Measurements from ENCODE around the gene NFATC2IP. TPM values are rescaled to one million over a fixed set of nuclear protein-coding genes. Genes with fewer than 3 reads are reported as not detected.

The NFATC2IP gene
- total and polyA plus RNA-seq, 9 of the 15 experiments (the other 6 are each of a cell fraction or from before 2014, with no cell fraction given): 15.6 to 106 (median 46.9) TPM

DNA sequence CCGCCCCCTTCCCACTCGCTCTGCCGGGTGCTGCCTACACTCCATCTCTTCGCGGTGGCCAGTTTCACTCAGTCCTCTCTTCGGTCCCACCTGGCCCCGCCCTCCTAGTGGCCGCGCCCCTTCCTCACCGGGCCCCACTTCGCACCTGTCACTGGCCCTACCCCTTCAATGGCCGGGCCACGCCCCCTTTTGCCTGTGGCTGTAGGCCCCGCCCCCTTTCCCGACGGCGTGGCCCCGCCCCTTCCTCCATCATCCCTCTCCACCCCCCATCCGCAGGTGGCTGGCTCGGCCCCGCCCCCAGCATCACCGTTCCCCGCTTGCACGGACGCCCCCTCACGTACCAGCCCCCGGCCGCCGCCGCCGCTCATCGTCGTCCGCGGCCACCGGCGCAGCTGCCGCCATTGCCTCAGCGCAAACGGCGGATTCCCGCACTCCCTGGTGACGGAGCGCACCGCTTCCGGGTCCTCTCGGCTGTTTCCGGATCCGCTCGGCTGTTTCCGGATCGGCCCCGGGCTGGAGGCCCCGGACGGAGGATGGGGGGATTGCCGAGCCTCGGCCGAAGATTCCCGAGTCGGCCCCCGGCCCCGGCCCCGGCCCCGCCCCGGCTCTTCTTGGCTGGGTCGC is 25.9 kb upstream of the NFATC2IP start, which contains the start of gene RABEP2 (continued):
- TF ChIP-seq, protein P1, sequence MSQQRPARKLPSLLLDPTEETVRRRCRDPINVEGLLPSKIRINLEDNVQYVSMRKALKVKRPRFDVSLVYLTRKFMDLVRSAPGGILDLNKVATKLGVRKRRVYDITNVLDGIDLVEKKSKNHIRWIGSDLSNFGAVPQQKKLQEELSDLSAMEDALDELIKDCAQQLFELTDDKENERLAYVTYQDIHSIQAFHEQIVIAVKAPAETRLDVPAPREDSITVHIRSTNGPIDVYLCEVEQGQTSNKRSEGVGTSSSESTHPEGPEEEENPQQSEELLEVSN (IDR thresholded peaks at IDR 0.05; ENCODE audit: borderline replicate concordance in 1 of 2, extremely low read depth in 1 of 2, insufficient read depth in 1 of 2, insufficient read length in 1 of 2, low read depth in 1 of 2, low read length in 1 of 2, poor library complexity in 1 of 2, severe bottlenecking in 1 of 2): peak; percentile 13 to 25
- TF ChIP-seq, protein P2, sequence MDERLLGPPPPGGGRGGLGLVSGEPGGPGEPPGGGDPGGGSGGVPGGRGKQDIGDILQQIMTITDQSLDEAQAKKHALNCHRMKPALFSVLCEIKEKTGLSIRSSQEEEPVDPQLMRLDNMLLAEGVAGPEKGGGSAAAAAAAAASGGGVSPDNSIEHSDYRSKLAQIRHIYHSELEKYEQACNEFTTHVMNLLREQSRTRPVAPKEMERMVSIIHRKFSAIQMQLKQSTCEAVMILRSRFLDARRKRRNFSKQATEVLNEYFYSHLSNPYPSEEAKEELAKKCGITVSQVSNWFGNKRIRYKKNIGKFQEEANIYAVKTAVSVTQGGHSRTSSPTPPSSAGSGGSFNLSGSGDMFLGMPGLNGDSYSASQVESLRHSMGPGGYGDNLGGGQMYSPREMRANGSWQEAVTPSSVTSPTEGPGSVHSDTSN (CRISPR knock-in tag; IDR thresholded peaks at IDR 0.05; ENCODE audit: low read depth): no peak
- TF ChIP-seq, protein P2 (tag; conservative IDR thresholded peaks at IDR 0.05; ENCODE audit: low read depth): no peak
- TF ChIP-seq MXI1 (IDR thresholded peaks at IDR 0.05; ENCODE audit: low read depth, low read length) (no peak), TAF1 (IDR thresholded peaks at IDR 0.05; ENCODE audit: control insufficient read depth, extremely low read depth, insufficient read depth, low read length, severe bottlenecking) (no peak), RBM14 (IDR thresholded peaks at IDR 0.05; ENCODE audit: borderline replicate concordance, insufficient read depth, low read depth, low read length) (no peak), TBL1XR1 (IDR thresholded peaks at IDR 0.05; ENCODE audit: low read length in 2 of 2) (no peak), PCBP1 (IDR thresholded peaks at IDR 0.05; ENCODE audit: low read depth, low read length, poor library complexity, severe bottlenecking) (peak; percentile 30), CBFA2T2 (conservative IDR thresholded peaks at IDR 0.05) (no peak), PHTF2 (CRISPR knock-in tag; IDR thresholded peaks at IDR 0.05) (no peak), FOXA3 (CRISPR knock-in tag; conservative IDR thresholded peaks at IDR 0.05 in 1 of 2, IDR thresholded peaks at IDR 0.05 in 1 of 2) (no peak), ZNF583 (CRISPR knock-in tag; IDR thresholded peaks at IDR 0.05) (no peak), FUS (optimal IDR thresholded peaks at IDR 0.05; ENCODE audit: low read depth, low read length) (no peak), SNIP1 (IDR thresholded peaks at IDR 0.05; ENCODE audit: low read depth) (no peak), FOSL1 (tag; conservative IDR thresholded peaks at IDR 0.05) (no peak)
- TF ChIP-seq, protein P3, sequence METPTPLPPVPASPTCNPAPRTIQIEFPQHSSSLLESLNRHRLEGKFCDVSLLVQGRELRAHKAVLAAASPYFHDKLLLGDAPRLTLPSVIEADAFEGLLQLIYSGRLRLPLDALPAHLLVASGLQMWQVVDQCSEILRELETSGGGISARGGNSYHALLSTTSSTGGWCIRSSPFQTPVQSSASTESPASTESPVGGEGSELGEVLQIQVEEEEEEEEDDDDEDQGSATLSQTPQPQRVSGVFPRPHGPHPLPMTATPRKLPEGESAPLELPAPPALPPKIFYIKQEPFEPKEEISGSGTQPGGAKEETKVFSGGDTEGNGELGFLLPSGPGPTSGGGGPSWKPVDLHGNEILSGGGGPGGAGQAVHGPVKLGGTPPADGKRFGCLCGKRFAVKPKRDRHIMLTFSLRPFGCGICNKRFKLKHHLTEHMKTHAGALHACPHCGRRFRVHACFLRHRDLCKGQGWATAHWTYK (CRISPR knock-in tag; IDR thresholded peaks at IDR 0.05): no peak
- TF ChIP-seq, protein P4, sequence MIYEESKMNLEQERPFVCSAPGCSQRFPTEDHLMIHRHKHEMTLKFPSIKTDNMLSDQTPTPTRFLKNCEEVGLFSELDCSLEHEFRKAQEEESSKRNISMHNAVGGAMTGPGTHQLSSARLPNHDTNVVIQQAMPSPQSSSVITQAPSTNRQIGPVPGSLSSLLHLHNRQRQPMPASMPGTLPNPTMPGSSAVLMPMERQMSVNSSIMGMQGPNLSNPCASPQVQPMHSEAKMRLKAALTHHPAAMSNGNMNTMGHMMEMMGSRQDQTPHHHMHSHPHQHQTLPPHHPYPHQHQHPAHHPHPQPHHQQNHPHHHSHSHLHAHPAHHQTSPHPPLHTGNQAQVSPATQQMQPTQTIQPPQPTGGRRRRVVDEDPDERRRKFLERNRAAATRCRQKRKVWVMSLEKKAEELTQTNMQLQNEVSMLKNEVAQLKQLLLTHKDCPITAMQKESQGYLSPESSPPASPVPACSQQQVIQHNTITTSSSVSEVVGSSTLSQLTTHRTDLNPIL (CRISPR knock-in tag; IDR thresholded peaks at IDR 0.05): no peak
- TF ChIP-seq, protein P5, sequence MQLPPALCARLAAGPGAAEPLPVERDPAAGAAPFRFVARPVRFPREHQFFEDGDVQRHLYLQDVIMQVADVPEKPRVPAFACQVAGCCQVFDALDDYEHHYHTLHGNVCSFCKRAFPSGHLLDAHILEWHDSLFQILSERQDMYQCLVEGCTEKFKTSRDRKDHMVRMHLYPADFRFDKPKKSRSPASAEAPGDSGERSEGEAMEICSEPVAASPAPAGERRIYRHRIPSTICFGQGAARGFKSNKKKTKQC (CRISPR knock-in tag; IDR thresholded peaks at IDR 0.05): no peak

Data from K562 (cell line).